AG04450 (cell line): Measurements from ENCODE around the gene EPB41L2. TPM values are rescaled to one million over a fixed set of nuclear protein-coding genes. Genes with fewer than 3 reads are reported as not detected.

Experiments used
- CTCF ChIA-PET: fragments of 300-600, 350-600 bp; formaldehyde crosslinking; extraction: SDS; loops from one replicate; lab custom pipeline; 2022; ENCODE audit warnings: antibody characterized with exemption, inconsistent platforms; lab: Charles Lee
- POLR2A ChIA-PET: fragments of 350-600 bp; formaldehyde crosslinking; extraction: SDS; loops from one replicate; lab custom pipeline; 2021; ENCODE audit warnings: antibody characterized with exemption, inconsistent platforms; lab: Yijun Ruan, JAX
- DNase-seq: peaks from one replicate; pipeline ENCODE4 v3.0.0-alpha.2; 2011; ENCODE audit warnings: low read depth, low spot score
- H3K27ac ChIP-seq: one replicate; pipeline ENCODE4 v1.5.1; 2012; ENCODE audit warnings: low read depth, low read length, control low read depth
- H3K27me3 ChIP-seq: one replicate; pipeline ENCODE4 v1.6.0; 2012; ENCODE audit warnings: low read length; ENCODE audit not compliant: control insufficient read depth, insufficient read depth
- H3K4me3 ChIP-seq: 2 replicates; pipeline ENCODE4 v1.5.1; 2011; ENCODE audit warnings: mild to moderate bottlenecking, low read depth, low read length, control low read depth
- H3K9me3 ChIP-seq: 2 replicates; pipeline ENCODE4 v1.5.1; 2012; ENCODE audit warnings: low read length; ENCODE audit not compliant: control insufficient read depth, insufficient read depth
- polyA plus RNA-seq: library from polyadenylated mRNA; depleted of rRNA; stranded (reverse); fragments of >200 nt; gene quantifications from 2 replicates; pipeline ENCODE4 v1.2.3, GENCODE V29; 2011
- TF ChIP-seq, protein P1 (sequence below): IDR thresholded peaks from 2 replicates; pipeline ENCODE4 v1.5.1; 2011; ENCODE audit warnings: low read depth, low read length, control low read depth, inconsistent platforms

Gene EPB41L2
- polyA plus RNA-seq, 1 experiment = 165 TPM

DNA sequence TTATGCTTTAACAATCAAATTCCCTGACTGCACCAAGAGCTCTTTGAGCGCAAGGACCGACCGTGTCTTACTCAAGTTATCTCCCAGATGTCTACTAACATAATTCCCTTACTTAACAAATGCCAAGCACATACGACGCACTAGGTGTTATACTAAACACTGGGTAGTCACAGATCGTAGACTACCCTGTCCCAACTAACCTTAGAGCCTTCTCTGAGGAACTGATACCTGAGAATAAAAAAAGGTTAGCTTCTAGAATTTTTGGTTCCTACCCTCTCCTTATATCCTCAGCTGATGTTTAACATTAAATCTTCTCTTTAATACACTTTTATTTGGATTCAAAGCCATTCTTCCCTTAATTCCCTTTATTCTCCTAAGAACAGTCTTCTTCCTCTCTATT, 38.5 kb downstream of the EPB41L2 start:
- POLR2A ChIA-PET = interaction anchor here (1.2 to 1.3 kb wide), 2 partner anchors 36 to 59 kb away, joined by 3 to 7 read pairs; no protein-coding TSS in a partner anchor
- CTCF ChIA-PET = no interaction called here
- TF ChIP-seq, protein P1, sequence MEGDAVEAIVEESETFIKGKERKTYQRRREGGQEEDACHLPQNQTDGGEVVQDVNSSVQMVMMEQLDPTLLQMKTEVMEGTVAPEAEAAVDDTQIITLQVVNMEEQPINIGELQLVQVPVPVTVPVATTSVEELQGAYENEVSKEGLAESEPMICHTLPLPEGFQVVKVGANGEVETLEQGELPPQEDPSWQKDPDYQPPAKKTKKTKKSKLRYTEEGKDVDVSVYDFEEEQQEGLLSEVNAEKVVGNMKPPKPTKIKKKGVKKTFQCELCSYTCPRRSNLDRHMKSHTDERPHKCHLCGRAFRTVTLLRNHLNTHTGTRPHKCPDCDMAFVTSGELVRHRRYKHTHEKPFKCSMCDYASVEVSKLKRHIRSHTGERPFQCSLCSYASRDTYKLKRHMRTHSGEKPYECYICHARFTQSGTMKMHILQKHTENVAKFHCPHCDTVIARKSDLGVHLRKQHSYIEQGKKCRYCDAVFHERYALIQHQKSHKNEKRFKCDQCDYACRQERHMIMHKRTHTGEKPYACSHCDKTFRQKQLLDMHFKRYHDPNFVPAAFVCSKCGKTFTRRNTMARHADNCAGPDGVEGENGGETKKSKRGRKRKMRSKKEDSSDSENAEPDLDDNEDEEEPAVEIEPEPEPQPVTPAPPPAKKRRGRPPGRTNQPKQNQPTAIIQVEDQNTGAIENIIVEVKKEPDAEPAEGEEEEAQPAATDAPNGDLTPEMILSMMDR = no peak
- Histone ChIP-seq H3K27ac (peak overlapping the region; percentile 47), H3K27me3 (no peaks in the 10 kb centered on the region), H3K9me3 (no peaks in the 10 kb centered on the region), H3K4me3 (no peak overlapping the region)
- no peak for DNase-seq

DNA sequence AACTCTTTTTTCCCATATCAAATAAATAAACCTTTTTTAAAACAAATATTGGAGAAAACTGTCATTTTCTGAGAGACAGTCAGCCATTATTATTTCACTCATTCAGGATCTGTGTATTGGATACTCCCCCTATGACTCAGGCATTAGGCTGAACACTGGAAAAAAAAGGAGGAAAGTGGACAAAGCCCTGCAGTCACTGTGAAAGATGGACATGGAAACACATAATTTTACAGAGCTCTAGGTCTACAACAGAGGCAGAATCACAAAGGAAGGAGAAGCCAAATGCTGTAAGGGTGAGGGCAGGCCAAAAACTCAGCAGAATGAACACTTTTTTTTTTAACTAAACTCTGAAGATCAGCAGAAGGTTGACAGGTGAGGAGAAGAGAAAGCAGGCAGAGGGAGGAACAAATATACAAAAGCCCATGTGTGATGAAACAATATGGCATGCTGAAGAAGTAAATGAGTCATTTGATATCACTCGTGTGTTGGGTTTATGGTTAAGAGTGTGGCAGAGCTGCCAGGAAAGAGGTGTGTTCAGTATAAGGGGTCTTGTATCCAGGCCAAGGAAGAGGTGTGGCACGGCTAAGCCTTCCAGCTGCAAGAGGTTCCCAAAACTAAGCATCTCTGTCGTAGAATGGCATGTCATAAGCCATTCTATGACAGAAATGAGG, 39.1 kb downstream of the EPB41L2 start:
- DNase-seq = peak; percentile 36
- TF ChIP-seq, protein P1 = no peak
- POLR2A ChIA-PET = interaction anchor here (0.7 to 1.3 kb wide), 3 partner anchors 37 to 134 kb away, joined by 3 to 7 read pairs (median 3); no protein-coding TSS in a partner anchor
- Histone ChIP-seq H3K9me3 (no peaks in the 10 kb centered on the region), H3K4me3 (no peak overlapping the region; the same call in 1 of the 2 replicates), H3K27ac (peak overlapping the region; percentile 47), H3K27me3 (no peaks in the 10 kb centered on the region)
- CTCF ChIA-PET = no interaction called here

DNA sequence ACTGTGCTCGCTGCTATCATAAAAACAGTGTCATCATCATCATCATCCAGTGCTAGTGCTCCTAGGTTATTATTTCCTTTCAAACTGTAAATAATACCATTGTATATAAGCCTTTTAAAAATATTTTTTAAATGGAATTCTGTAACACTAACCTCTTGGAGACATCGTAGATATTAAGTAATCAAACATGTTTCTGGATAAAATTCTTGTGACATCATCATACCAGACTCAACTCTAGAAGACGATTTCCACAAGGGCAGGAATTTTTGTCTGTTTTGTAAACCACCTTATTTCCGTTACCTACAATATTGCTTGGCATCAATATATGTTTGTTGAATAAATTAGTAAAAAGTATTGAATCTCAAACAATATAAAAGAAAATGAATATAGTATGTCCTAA, 40.4 kb downstream of the EPB41L2 start:
- H3K27ac ChIP-seq = no peak overlapping the region
- H3K27me3 ChIP-seq = no peaks in the 10 kb centered on the region
- POLR2A ChIA-PET = no interaction called here
- CTCF ChIA-PET = no interaction called here
- H3K9me3 ChIP-seq = no peaks in the 10 kb centered on the region
- no peak overlapping the region for H3K4me3 ChIP-seq
- no peak for DNase-seq
- TF ChIP-seq, protein P1 = no peak

GRCh38 chr6:131017962-131018361, 45.1 kb downstream of the EPB41L2 start:
- POLR2A ChIA-PET = no interaction called here
- CTCF ChIA-PET = no interaction called here
- DNase-seq = no peak
- Histone ChIP-seq H3K27ac (no peak overlapping the region), H3K4me3 (no peak overlapping the region), H3K27me3 (no peaks in the 10 kb centered on the region), H3K9me3 (no peaks in the 10 kb centered on the region)
- TF ChIP-seq, protein P1 = no peak

- ChIA-PET POLR2A (interaction anchor here (0.6 kb wide), 1 partner anchor 50 kb away, joined by 6 read pairs; no protein-coding TSS in a partner anchor), CTCF (interaction anchor here (0.7 kb wide), 2 partner anchors 13 to 34 kb away, joined by 3 read pairs; no protein-coding TSS in a partner anchor)
- no peak overlapping the region for H3K27ac ChIP-seq
- no peak for DNase-seq
- H3K9me3 ChIP-seq = no peaks in the 10 kb centered on the region
- TF ChIP-seq, protein P1 = no peak
- H3K27me3 ChIP-seq = no peaks in the 10 kb centered on the region
- no peak overlapping the region for H3K4me3 ChIP-seq
Measured at GRCh38 chr6:131015630-131016263, 47.3 kb downstream of the EPB41L2 start.
